A673 (cell line): ENCODE data around the gene FAM120A. TPM values are rescaled to one million over a fixed set of nuclear protein-coding genes. Genes with fewer than 3 reads are reported as not detected.

Source experiments
- Bru-seq: library from RNA; stranded (reverse); fragments of 400-500 nt; gene quantifications from one replicate; lab custom pipeline; 2021; lab: Mats Ljungman, UMichigan
- BruChase-seq, 2 experiments: library from RNA; stranded (reverse); fragments of 400-500 nt; gene quantifications; one replicate each; lab custom pipeline; 2021; lab: Mats Ljungman, UMichigan
- BruUV-seq: library from RNA; stranded (reverse); fragments of 400-500 nt; replicated peaks from 2 replicates; lab custom pipeline; 2021; lab: Mats Ljungman, UMichigan
- CTCF ChIA-PET: fragments of 300-600 bp; sonication (Branson Sonifier 250); formaldehyde crosslinking; loops from one replicate; lab custom pipeline; 2022; ENCODE audit warnings: antibody characterized with exemption; lab: Charles Lee
- POLR2A ChIA-PET: fragments of 300-600 bp; sonication (Branson Sonifier 250); formaldehyde crosslinking; loops from one replicate; lab custom pipeline; 2022; ENCODE audit warnings: antibody characterized with exemption; ENCODE audit not compliant: low non-redundant PET; lab: Charles Lee
- DNase-seq: peaks from one replicate; pipeline ENCODE4 v3.0.0-alpha.2; 2015; ENCODE audit warnings: low spot score
- H3K27ac ChIP-seq: fragments of 200-600 bp; sonication (generic); 2 replicates; pipeline ENCODE4 v1.5.1; 2016; ENCODE audit warnings: mixed run types, low read depth, mild to moderate bottlenecking, mixed read lengths, antibody characterized with exemption, low read length; ENCODE audit not compliant: poor library complexity, severe bottlenecking
- H3K27me3 ChIP-seq: fragments of 200-600 bp; sonication (generic); replicated peaks from 2 replicates; pipeline ENCODE4 v1.6.1; 2017; ENCODE audit warnings: mixed run types, low read depth, mild to moderate bottlenecking, mixed read lengths, antibody characterized with exemption, low read length; ENCODE audit not compliant: insufficient read depth, poor library complexity
- H3K36me3 ChIP-seq: fragments of 200-600 bp; sonication (generic); 2 replicates; pipeline ENCODE4 v1.6.1; 2016; ENCODE audit warnings: mixed run types, mild to moderate bottlenecking, mixed read lengths, antibody characterized with exemption, low read length; ENCODE audit not compliant: insufficient read depth, poor library complexity, severe bottlenecking
- H3K4me1 ChIP-seq: fragments of 200-600 bp; sonication (generic); 2 replicates; pipeline ENCODE4 v1.6.1; 2017; ENCODE audit warnings: mixed run types, mild to moderate bottlenecking, mixed read lengths, antibody characterized with exemption, low read length; ENCODE audit not compliant: insufficient read depth, poor library complexity, severe bottlenecking
- H3K4me3 ChIP-seq: fragments of 200-600 bp; sonication (generic); 2 replicates; pipeline ENCODE4 v1.5.1; 2016; ENCODE audit warnings: low read depth, mixed run types, mild to moderate bottlenecking, mixed read lengths, low read length; ENCODE audit not compliant: poor library complexity, severe bottlenecking
- H3K9me3 ChIP-seq: fragments of 200-600 bp; sonication (generic); 2 replicates; pipeline ENCODE4 v1.6.1; 2016; ENCODE audit warnings: mixed run types, low read depth, mild to moderate bottlenecking, mixed read lengths, antibody characterized with exemption, low read length; ENCODE audit not compliant: poor library complexity, severe bottlenecking
- CTCF ChIP-seq: fragments of 300-800, 200-600 bp; sonication (generic); conservative IDR thresholded peaks from 2 replicates; pipeline ENCODE4 v1.5.1; 2017; ENCODE audit warnings: low read depth, mild to moderate bottlenecking, antibody characterized with exemption, low read length, moderate library complexity, mixed read lengths
- EZH2 ChIP-seq: fragments of 200-600 bp; sonication (generic); IDR thresholded peaks from 2 replicates; pipeline ENCODE4 v1.6.1; 2017; ENCODE audit warnings: borderline replicate concordance, low read depth, mild to moderate bottlenecking, mixed read lengths, antibody characterized with exemption, low read length; ENCODE audit not compliant: poor library complexity, severe bottlenecking
- intact Hi-C: fragments of 100-400 bp; cut with micrococcal nuclease; formaldehyde crosslinking; loops from one replicate; pipeline ENCODE4 v1.10.0; 2022; ENCODE audit not compliant: unreplicated experiment
- long read RNA-seq: library from polyadenylated mRNA; stranded (forward); transcript quantifications from one replicate; pipeline ENCODE4 v2.0.0, GENCODE V29; 2022
- total RNA-seq: library from RNA; stranded (reverse); gene quantifications from 2 replicates; pipeline ENCODE4 v1.2.3, GENCODE V29; 2021

The FAM120A gene, protein sequence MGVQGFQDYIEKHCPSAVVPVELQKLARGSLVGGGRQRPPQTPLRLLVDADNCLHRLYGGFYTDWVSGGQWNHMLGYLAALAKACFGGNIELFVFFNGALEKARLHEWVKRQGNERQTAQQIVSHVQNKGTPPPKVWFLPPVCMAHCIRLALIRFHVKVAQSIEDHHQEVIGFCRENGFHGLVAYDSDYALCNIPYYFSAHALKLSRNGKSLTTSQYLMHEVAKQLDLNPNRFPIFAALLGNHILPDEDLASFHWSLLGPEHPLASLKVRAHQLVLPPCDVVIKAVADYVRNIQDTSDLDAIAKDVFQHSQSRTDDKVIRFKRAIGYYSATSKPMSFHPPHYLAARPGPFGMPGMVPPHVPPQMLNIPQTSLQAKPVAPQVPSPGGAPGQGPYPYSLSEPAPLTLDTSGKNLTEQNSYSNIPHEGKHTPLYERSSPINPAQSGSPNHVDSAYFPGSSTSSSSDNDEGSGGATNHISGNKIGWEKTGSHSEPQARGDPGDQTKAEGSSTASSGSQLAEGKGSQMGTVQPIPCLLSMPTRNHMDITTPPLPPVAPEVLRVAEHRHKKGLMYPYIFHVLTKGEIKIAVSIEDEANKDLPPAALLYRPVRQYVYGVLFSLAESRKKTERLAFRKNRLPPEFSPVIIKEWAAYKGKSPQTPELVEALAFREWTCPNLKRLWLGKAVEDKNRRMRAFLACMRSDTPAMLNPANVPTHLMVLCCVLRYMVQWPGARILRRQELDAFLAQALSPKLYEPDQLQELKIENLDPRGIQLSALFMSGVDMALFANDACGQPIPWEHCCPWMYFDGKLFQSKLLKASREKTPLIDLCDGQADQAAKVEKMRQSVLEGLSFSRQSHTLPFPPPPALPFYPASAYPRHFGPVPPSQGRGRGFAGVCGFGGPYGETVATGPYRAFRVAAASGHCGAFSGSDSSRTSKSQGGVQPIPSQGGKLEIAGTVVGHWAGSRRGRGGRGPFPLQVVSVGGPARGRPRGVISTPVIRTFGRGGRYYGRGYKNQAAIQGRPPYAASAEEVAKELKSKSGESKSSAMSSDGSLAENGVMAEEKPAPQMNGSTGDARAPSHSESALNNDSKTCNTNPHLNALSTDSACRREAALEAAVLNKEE
- total RNA-seq (76.4 and 91.0 TPM in 2 replicates), Bru-seq, nascent RNA (percentile 92 among the genes with signal in this experiment), BruChase-seq, experiment 1, labeled RNA remaining after a 2-hour chase (percentile 88 among the genes with signal in this experiment), BruChase-seq, experiment 2, labeled RNA remaining after a 6-hour chase (percentile 87 among the genes with signal in this experiment)
- long read RNA-seq, full-length matches to known transcripts = 5 of 59 reads
- long read RNA-seq, partial matches to known transcripts = 48 of 59 reads
- long read RNA-seq, other reads (novel, unspliced or antisense) = 6 of 59 reads

- no TSS peak for BruUV-seq
- intact Hi-C loops = loop anchor here (5.0 kb wide), 1 partner anchor 116 kb away; no protein-coding TSS in a partner anchor
- peak within 1 kb of the TSS; percentile 96 for H3K4me3 ChIP-seq
- peak; percentile 90 for DNase-seq
- peaks cover 39% of the 10 kb centered on the region for H3K36me3 ChIP-seq
- H3K4me1 ChIP-seq = peaks cover 7% of the 10 kb centered on the region
- no peaks in the 10 kb centered on the region for H3K9me3 ChIP-seq
- no peaks in the 10 kb centered on the region for H3K27me3 ChIP-seq
- POLR2A ChIA-PET = no interaction called here
- TF ChIP-seq CTCF = no peak
- no peak for TF ChIP-seq EZH2
- H3K27ac ChIP-seq = peak within 1 kb of the TSS; percentile 94
- CTCF ChIA-PET = no interaction called here
These were observed at the start of gene FAM120A for GRCh38 chr9:93450945-93451815. Gene FAM120A (plus strand): TSS chr9:93451685. CDS start chr9:93451916, 231 bp downstream.

DNA sequence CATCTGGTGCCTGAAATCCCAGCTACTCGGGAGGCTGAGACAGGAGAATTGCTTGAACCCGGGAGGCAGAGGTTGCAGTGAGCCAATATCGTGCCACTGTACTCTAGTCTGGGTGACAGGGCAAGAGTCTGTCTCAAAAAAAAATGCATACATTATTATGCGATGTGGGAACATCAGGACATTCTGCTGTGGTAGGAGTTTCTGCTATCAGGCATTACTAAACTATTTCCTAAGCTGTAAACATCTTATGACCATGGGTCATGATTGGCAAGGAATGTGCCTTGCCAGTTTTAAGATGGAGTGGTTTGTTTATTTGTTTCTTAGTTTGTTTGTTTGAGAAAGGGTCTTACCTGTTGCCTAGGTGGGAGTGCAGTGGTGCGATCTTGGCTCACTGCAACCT is 45.1 kb upstream of the FAM120A start:
- TF ChIP-seq CTCF (no peak), EZH2 (no peak)
- no peaks in the 10 kb centered on the region for H3K36me3 ChIP-seq
- no peaks in the 10 kb centered on the region for H3K9me3 ChIP-seq
- H3K4me3 ChIP-seq = no peak overlapping the region
- intact Hi-C loops = no loop called here
- no peak for DNase-seq
- BruUV-seq = no TSS peak
- peaks cover 4% of the 10 kb centered on the region for H3K27me3 ChIP-seq
- H3K27ac ChIP-seq = no peak overlapping the region
- CTCF ChIA-PET = no interaction called here
- POLR2A ChIA-PET = no interaction called here
- no peaks in the 10 kb centered on the region for H3K4me1 ChIP-seq
